ENCODE results near the gene CREB3. TPM values are rescaled to one million over a fixed set of nuclear protein-coding genes. Genes with fewer than 3 reads are reported as not detected.
A peak's percentile ranks its signal among the peaks of the same experiment; 100 is the strongest.

CREB3 gene
- total RNA-seq, 2 experiments from 2014 or later, result 13.7 to 15.4 TPM

DNA sequence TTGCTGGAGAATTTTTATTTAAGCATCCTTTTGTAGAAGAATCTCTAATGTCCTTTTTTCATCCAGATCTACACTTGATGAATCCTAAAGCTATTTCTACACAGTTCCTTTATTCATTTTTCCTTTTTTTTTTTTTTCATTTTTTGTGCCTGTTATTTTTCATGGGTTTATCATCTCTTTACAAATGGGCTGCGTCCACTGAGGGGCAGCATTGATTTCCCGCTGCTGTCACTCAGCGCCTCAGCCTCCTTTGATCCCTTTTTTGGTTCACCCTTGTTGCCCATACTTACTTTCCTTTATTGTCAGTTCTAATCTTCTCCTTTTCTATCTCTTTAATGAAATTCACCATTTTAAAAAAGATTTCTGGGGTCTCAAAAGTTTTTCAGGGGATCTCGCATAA, 27.3 kb downstream of the CREB3 start:
- Mint-ChIP-seq H3K36me3 (ENCODE audit: low read depth) (peaks cover 9% of the 10 kb centered on the region), H3K4me1 (ENCODE audit: low read depth) (peaks cover 61% of the 10 kb centered on the region), H3K27me3 (no peaks in the 10 kb centered on the region), H3K27ac (no peak overlapping the region), H3K9me3 (no peaks in the 10 kb centered on the region), H3K4me3 (peak overlapping the region; percentile 49)
- peaks cover under 1% of the 10 kb centered on the region for H3K36me3 ChIP-seq (ENCODE audit: insufficient read depth, low read length)
- CTCF ChIA-PET, result interaction anchor here (0.8 to 1.0 kb wide), 2 partner anchors 30 to 65 kb away, joined by 3 read pairs; no protein-coding TSS in a partner anchor
- no peak for ATAC-seq (ENCODE audit: poor library complexity)
- H3K4me3 ChIP-seq (ENCODE audit: low read length), result no peak overlapping the region
- no peaks in the 10 kb centered on the region for H3K27me3 ChIP-seq (ENCODE audit: control insufficient read depth in 1 of 2, insufficient read depth in 2 of 2, low read length in 2 of 2)
- intact Hi-C loops (cut with DNase I, micrococcal nuclease), result no loop called here
- no peak for DNase-seq
- H3K4me1 ChIP-seq (ENCODE audit: insufficient read depth, low read length), result peaks cover 20% of the 10 kb centered on the region
- POLR2A ChIA-PET, result no interaction called here
- no peak overlapping the region for H3K27ac ChIP-seq (ENCODE audit: low read depth in 1 of 2, low read length in 2 of 2)
- TF ChIP-seq CTCF (IDR thresholded peaks at IDR 0.05), result no peak
- no peaks in the 10 kb centered on the region for H3K9me3 ChIP-seq (ENCODE audit: control insufficient read depth in 1 of 2, insufficient read depth in 1 of 2, low read length in 2 of 2)

DNA sequence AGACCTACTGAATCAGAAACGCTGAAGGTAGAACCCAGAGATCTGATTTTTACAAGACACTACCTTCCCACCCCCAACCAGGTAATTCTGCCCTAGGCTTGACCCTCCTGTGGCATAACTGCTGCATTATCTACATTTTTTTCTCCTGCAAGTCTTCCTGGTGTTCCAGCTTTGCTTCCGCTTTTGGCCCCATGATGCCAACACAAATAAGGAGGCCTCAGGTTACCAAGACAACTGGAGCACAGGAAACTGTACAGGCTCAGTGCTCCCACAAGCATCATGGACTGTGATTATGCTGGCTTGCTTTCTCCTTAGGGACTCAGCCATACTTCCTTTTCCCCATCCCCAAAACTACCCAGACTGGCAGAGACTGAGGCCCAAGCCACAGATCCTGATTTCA, 28.2 kb downstream of the CREB3 start:
- Mint-ChIP-seq H3K27me3 (no peaks in the 10 kb centered on the region), H3K36me3 (ENCODE audit: low read depth) (peaks cover 9% of the 10 kb centered on the region), H3K9me3 (no peaks in the 10 kb centered on the region), H3K27ac (no peak overlapping the region), H3K4me3 (peak overlapping the region; percentile 46), H3K4me1 (ENCODE audit: low read depth) (peaks cover 61% of the 10 kb centered on the region)
- Histone ChIP-seq H3K36me3 (ENCODE audit: insufficient read depth, low read length) (no peaks in the 10 kb centered on the region), H3K4me1 (ENCODE audit: insufficient read depth, low read length) (peaks cover 20% of the 10 kb centered on the region), H3K4me3 (ENCODE audit: low read length) (no peak overlapping the region), H3K27ac (ENCODE audit: low read depth in 1 of 2, low read length in 2 of 2) (no peak overlapping the region), H3K9me3 (ENCODE audit: control insufficient read depth in 1 of 2, insufficient read depth in 1 of 2, low read length in 2 of 2) (no peaks in the 10 kb centered on the region), H3K27me3 (ENCODE audit: control insufficient read depth in 1 of 2, insufficient read depth in 2 of 2, low read length in 2 of 2) (no peaks in the 10 kb centered on the region)
- TF ChIP-seq CTCF (IDR thresholded peaks at IDR 0.05), result no peak
- ChIA-PET POLR2A (interaction anchor here (0.6 to 1.1 kb wide), 4 partner anchors 16 to 145 kb away, joined by 3 to 4 read pairs (median 4); no protein-coding TSS in a partner anchor), CTCF (interaction anchor here (1.1 kb wide), 1 partner anchor 103 kb away, joined by 3 read pairs; the partner anchor contains the start of genes CCDC107 and RMRP)
- DNase-seq, result no peak
- intact Hi-C loops (cut with DNase I, micrococcal nuclease), result no loop called here
- no peak for ATAC-seq (ENCODE audit: poor library complexity)

- ATAC-seq (ENCODE audit: poor library complexity), result no peak
- Mint-ChIP-seq H3K9me3 (no peaks in the 10 kb centered on the region), H3K4me1 (ENCODE audit: low read depth) (peaks cover 54% of the 10 kb centered on the region), H3K36me3 (ENCODE audit: low read depth) (no peaks in the 10 kb centered on the region), H3K4me3 (no peak overlapping the region), H3K27me3 (no peaks in the 10 kb centered on the region), H3K27ac (no peak overlapping the region)
- no peak overlapping the region for H3K27ac ChIP-seq (ENCODE audit: low read depth in 1 of 2, low read length in 2 of 2)
- H3K9me3 ChIP-seq (ENCODE audit: control insufficient read depth in 1 of 2, insufficient read depth in 1 of 2, low read length in 2 of 2), result no peaks in the 10 kb centered on the region
- no peak for TF ChIP-seq CTCF (IDR thresholded peaks at IDR 0.05)
- H3K36me3 ChIP-seq (ENCODE audit: insufficient read depth, low read length), result peaks cover 1% of the 10 kb centered on the region
- peaks cover 5% of the 10 kb centered on the region for H3K4me1 ChIP-seq (ENCODE audit: insufficient read depth, low read length)
- intact Hi-C loops (cut with DNase I, micrococcal nuclease), result no loop called here
- no peak for DNase-seq
- H3K4me3 ChIP-seq (ENCODE audit: low read length), result no peak overlapping the region
- POLR2A ChIA-PET, result interaction anchor here (0.6 to 0.7 kb wide), 2 partner anchors 42 to 66 kb away, joined by 3 to 4 read pairs; no protein-coding TSS in a partner anchor
- no peaks in the 10 kb centered on the region for H3K27me3 ChIP-seq (ENCODE audit: control insufficient read depth in 1 of 2, insufficient read depth in 2 of 2, low read length in 2 of 2)
- CTCF ChIA-PET, result no interaction called here
These were observed 30.7 kb downstream of the CREB3 start for GRCh38 chr9:35763181-35763580.
